LNCAP (cell line): ENCODE measurements around the gene CCDC88A.

ENCODE experiments used
- CTCF ChIP-seq: fragments of 450-650 bp; IDR thresholded peaks from 2 replicates; pipeline ENCODE4 v1.5.1; 2017; ENCODE audit warnings: mild to moderate bottlenecking

CCDC88A gene

DNA sequence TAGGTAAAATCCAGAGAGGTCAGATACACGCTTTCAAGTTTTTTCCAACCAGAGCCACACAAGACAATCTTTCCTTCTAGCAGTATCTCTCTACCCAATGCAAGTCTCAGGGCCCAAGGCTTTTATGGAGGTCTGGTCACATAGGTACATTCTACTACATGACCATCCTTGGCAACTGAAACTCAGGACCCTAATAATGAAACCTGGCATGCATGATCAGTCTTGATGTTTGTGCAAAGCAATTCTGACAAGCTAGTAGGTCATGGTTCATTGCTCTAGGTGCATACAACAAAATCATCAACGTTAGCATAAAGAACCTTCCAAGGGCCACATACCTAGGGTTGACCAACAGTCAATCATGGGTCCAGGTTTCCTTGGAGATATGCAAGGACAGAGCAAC, 33.2 kb upstream of the CCDC88A start:
- no peak for TF ChIP-seq CTCF

DNA sequence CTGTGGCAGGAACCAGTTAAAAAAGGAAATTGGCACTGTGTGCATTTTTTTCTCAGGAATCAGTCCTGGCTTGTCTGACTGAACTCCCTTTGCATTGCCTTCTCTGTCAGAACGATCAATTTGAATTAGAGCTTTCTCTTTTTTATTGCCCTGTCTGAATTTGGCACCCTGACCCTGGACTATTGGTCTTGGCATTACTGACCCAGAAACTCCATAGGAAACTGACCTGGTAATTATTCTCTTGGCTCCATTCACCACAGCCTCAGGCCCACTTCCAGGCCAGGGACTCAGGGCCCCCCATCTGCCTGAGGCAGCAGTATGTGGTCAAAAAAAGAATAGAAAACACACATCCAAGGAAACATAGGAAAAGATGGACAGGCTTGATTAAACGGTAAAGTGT, 32.0 kb upstream of the CCDC88A start:
- TF ChIP-seq CTCF: no peak

DNA sequence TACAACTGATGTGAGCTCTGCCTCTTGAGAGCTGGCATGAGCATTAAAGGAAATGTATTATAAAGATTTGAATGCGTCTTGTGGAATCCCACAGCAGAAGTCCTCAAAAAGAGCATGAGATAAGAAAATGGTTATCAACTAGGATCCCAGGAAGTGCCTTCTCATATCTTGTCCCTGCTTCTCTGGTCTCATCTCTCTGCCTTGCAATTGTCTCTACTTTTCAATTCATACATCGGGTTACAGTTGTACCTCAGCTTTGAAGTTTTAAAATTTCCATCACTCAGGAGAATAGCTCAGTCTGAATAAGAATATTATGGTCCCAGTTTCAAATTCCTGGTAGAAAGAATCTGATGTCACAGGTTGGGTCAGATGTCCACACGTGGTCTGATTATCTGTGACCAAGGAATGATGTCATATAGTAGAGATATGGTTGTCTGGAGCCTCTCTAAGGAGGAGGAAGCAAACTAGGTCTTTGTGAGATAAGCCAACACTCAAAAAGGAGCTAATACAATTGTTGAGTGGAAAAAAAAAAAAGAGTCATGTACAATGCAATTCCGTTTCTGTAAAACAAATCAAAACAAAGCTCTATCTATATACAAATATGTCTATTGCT, 21.7 kb upstream of the CCDC88A start:
- no peak for TF ChIP-seq CTCF

DNA sequence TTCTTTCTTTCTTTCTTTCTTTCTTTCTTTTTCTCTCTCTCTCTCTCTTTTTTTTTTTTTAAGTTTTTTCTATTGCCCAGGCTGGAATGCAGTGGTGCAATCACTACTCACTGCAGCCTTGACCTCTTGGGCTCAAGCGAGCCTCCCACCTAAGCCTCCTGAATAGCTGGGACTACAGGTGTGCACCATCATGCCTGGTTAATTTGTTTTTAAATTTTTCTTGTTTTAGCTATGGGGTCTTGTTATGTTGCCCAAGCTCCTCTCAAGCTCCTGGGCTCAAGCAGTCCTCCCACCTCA, 19.4 kb upstream of the CCDC88A start:
- no peak for TF ChIP-seq CTCF

- TF ChIP-seq CTCF: no peak
These were observed 18.9 kb upstream of the CCDC88A start for GRCh38 chr2:55438391-55439100.

DNA sequence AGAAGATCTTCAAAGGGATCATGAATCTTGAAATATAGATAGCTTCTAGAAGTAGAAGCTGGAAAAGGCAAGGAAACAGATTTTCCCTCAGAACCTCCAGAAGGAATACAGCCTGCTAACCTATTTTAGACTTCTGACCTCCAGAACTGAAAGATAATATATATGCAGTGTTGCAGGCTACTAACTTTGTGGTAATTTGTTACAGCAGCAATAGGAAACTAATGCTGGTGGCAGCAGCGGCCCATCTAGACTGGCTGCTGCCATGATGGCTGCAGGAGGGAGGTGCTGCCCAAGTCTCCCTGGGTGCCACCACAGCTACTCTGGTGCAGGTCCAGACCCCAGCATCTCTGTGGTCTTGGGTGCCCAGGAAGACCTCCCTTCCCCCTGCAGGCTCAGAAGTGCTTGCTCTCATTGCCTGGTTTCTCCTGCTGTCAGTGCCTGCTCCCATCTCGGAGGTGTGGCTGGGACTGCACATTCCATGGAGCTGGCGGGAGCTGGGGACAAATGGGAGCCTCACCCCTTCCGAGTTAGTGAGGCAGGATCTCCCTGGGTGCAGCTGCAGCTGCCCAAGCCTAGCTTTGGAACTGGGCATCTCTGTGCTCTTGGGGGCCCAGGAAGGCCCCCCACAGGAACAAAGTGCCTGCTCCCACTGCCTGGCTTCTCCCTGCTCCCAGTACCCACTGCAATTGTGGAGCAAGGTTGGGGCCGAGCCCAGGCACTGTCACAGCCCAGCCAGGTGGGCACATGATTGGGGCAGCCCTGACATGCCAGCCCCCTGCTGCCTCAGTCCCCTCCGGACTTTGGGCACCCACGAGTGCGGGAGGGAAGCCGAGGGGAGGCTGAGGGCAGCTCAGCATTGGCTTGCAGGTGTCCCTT, 18.1 kb upstream of the CCDC88A start:
- no peak for TF ChIP-seq CTCF

DNA sequence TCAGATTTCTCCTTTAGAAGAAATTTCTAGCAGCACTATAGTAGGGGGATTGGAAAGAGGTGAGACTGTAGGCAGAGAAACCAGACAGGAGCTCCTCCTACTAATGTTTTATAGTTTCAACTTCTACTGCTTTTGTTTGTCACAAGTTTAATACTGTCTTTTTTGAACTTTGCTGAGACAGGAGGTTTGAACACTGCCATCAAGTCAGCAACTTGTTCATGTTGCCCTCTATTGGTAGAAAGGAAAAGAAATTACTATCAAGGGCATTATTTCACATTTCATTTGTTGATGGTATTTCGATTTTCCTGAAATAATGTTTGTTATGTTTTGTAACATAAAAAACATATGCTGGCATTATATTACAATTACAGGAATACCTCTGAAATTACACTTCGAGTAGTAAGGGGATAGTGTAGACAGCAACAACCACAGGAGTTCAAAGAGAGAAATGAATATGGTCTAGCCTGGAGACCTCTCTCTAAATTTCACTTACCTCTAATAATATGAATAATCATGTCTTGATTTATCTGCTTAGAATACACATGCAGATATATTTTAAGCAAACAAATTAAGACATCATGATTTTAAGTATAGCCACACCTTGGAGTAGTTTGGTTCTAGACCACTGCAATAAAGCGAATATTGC, 12.4 kb upstream of the CCDC88A start:
- peak; percentile 52 for TF ChIP-seq CTCF
